Measurements from ENCODE around the gene RSPO4. TPM values are rescaled to one million over a fixed set of nuclear protein-coding genes. Genes with fewer than 3 reads are reported as not detected.
"Not testable (repeated sequence)": the region's sequence is repeated elsewhere in the genome, so short reads cannot be mapped to it uniquely, and the experiment has no call there.

The RSPO4 gene
- 0.94 TPM for total RNA-seq

GRCh38 chr20:1001911-1002681, at the start of gene RSPO4:
RSPO4 (minus strand) TSS chr20:1002311; CDS start chr20:1002164, 147 bp downstream.
- DNase-seq (ENCODE audit: low spot score): peak; percentile 33

GRCh38 chr20:1050440-1050839, 48.3 kb upstream of the RSPO4 start:
- intact Hi-C loops (cut with DNase I): no loop called here
- ATAC-seq (no peak), DNase-seq (ENCODE audit: low spot score) (no peak)

More at GRCh38 chr20:1001911-1002681, at the start of gene RSPO4:
- intact Hi-C loops (cut with DNase I): no loop called here
- ATAC-seq: no peak

- ATAC-seq (no peak), DNase-seq (ENCODE audit: low spot score) (no peak)
- intact Hi-C loops (cut with DNase I): no loop called here
Measured at GRCh38 chr20:1045860-1046418, 43.8 kb upstream of the RSPO4 start.

- DNase-seq (ENCODE audit: low spot score) (no peak), ATAC-seq (no peak)
- intact Hi-C loops (cut with DNase I): no loop called here
Measured at GRCh38 chr20:1041845-1042390, 39.8 kb upstream of the RSPO4 start.

GRCh38 chr20:1038205-1038604, 36.1 kb upstream of the RSPO4 start:
- no peak for DNase-seq (ENCODE audit: low spot score)
- intact Hi-C loops (cut with DNase I): no loop called here
- ATAC-seq: no peak

GRCh38 chr20:1037039-1037438, 34.9 kb upstream of the RSPO4 start:
- no peak for DNase-seq (ENCODE audit: low spot score)
- intact Hi-C loops (cut with DNase I): no loop called here
- ATAC-seq: no peak

- intact Hi-C loops (cut with DNase I): no loop called here
- no peak for ATAC-seq
- DNase-seq (ENCODE audit: low spot score): no peak
Measured at GRCh38 chr20:1035466-1035865, 33.4 kb upstream of the RSPO4 start.

- intact Hi-C loops (cut with DNase I): no loop called here
- DNase-seq (ENCODE audit: low spot score): no peak
- ATAC-seq: no peak
Measured at GRCh38 chr20:1034415-1034789, 32.3 kb upstream of the RSPO4 start.

- DNase-seq (ENCODE audit: low spot score) (no peak), ATAC-seq (no peak)
- intact Hi-C loops (cut with DNase I): no loop called here
Measured at GRCh38 chr20:1033751-1034414, 31.8 kb upstream of the RSPO4 start.

GRCh38 chr20:1029980-1030379, 27.9 kb upstream of the RSPO4 start:
- ATAC-seq: no peak
- no peak for DNase-seq (ENCODE audit: low spot score)
- intact Hi-C loops (cut with DNase I): no loop called here

GRCh38 chr20:1026214-1026613, 24.1 kb upstream of the RSPO4 start:
- ATAC-seq; intact Hi-C loops (cut with DNase I); DNase-seq (ENCODE audit: low spot score): not testable (repeated sequence)

- ATAC-seq (no peak), DNase-seq (ENCODE audit: low spot score) (no peak)
- intact Hi-C loops (cut with DNase I): no loop called here
Measured at GRCh38 chr20:1022871-1023270, 20.8 kb upstream of the RSPO4 start.

GRCh38 chr20:1020614-1021013, 18.5 kb upstream of the RSPO4 start:
- ATAC-seq: no peak
- intact Hi-C loops (cut with DNase I): no loop called here
- DNase-seq (ENCODE audit: low spot score): no peak

- intact Hi-C loops (cut with DNase I): no loop called here
- no peak for DNase-seq (ENCODE audit: low spot score)
- no peak for ATAC-seq
Measured at GRCh38 chr20:1019344-1019743, 17.2 kb upstream of the RSPO4 start.

GRCh38 chr20:1017677-1018076, 15.6 kb upstream of the RSPO4 start:
- DNase-seq (ENCODE audit: low spot score) (no peak), ATAC-seq (no peak)
- intact Hi-C loops (cut with DNase I): no loop called here

- ATAC-seq (no peak), DNase-seq (ENCODE audit: low spot score) (no peak)
- intact Hi-C loops (cut with DNase I): no loop called here
Measured at GRCh38 chr20:1015181-1015580, 13.1 kb upstream of the RSPO4 start.

GRCh38 chr20:1014471-1014870, 12.4 kb upstream of the RSPO4 start:
- no peak for ATAC-seq
- intact Hi-C loops (cut with DNase I): no loop called here
- DNase-seq (ENCODE audit: low spot score): no peak

- no peak for DNase-seq (ENCODE audit: low spot score)
- ATAC-seq: no peak
- intact Hi-C loops (cut with DNase I): no loop called here
Measured at GRCh38 chr20:1013566-1014340, 11.6 kb upstream of the RSPO4 start.

- intact Hi-C loops (cut with DNase I): no loop called here
- DNase-seq (ENCODE audit: low spot score) (no peak), ATAC-seq (no peak)
Measured at GRCh38 chr20:1012359-1013168, 10.5 kb upstream of the RSPO4 start.
